Osteocyte (in vitro differentiated cells): ENCODE data around the gene PHOSPHO1. TPM values are rescaled to one million over a fixed set of nuclear protein-coding genes. Genes with fewer than 3 reads are reported as not detected.

Experiments used
- DNase-seq: peaks from one replicate; pipeline ENCODE4 v3.0.0; 2021; ENCODE audit warnings: mixed read lengths; ENCODE audit not compliant: unreplicated experiment; ENCODE audit errors: extremely low spot score
- H3K27ac Mint-ChIP-seq: one replicate; pipeline ENCODE4 v1.8.0; 2021; ENCODE audit warnings: mild to moderate bottlenecking, mixed read lengths; ENCODE audit not compliant: unreplicated experiment
- H3K27me3 Mint-ChIP-seq: one replicate; pipeline ENCODE4 v1.8.0; 2021; ENCODE audit warnings: mixed read lengths; ENCODE audit not compliant: unreplicated experiment
- H3K36me3 Mint-ChIP-seq: one replicate; pipeline ENCODE4 v1.8.0; 2021; ENCODE audit warnings: mixed read lengths; ENCODE audit not compliant: unreplicated experiment
- H3K4me1 Mint-ChIP-seq: one replicate; pipeline ENCODE4 v1.8.0; 2021; ENCODE audit warnings: mixed read lengths; ENCODE audit not compliant: unreplicated experiment
- H3K4me3 Mint-ChIP-seq: one replicate; pipeline ENCODE4 v1.8.0; 2021; ENCODE audit warnings: mild to moderate bottlenecking, moderate library complexity, mixed read lengths; ENCODE audit not compliant: unreplicated experiment
- H3K9me3 Mint-ChIP-seq: one replicate; pipeline ENCODE4 v1.8.0; 2021; ENCODE audit warnings: mixed read lengths; ENCODE audit not compliant: unreplicated experiment
- CTCF ChIP-seq: fragments of 200-600 bp; sonication (generic); IDR thresholded peaks from 2 replicates; pipeline ENCODE4 v1.5.0; 2021; ENCODE audit warnings: antibody characterized with exemption, mild to moderate bottlenecking, moderate library complexity
- total RNA-seq: library from RNA; stranded (reverse); gene quantifications from 2 replicates; pipeline ENCODE4 v1.2.1, GENCODE V29; 2021

Gene PHOSPHO1
- total RNA-seq, 1 donor from 2014 or later = not detected

GRCh38 chr17:49242813-49243212, 12.2 kb upstream of the PHOSPHO1 start:
- H3K27me3 Mint-ChIP-seq = peaks cover 15% of the 10 kb centered on the region
- H3K9me3 Mint-ChIP-seq = no peaks in the 10 kb centered on the region
- H3K4me1 Mint-ChIP-seq = no peaks in the 10 kb centered on the region
- no peak for TF ChIP-seq CTCF
- DNase-seq = no peak
- H3K4me3 Mint-ChIP-seq = no peak overlapping the region
- H3K27ac Mint-ChIP-seq = no peak overlapping the region
- no peaks in the 10 kb centered on the region for H3K36me3 Mint-ChIP-seq

DNA sequence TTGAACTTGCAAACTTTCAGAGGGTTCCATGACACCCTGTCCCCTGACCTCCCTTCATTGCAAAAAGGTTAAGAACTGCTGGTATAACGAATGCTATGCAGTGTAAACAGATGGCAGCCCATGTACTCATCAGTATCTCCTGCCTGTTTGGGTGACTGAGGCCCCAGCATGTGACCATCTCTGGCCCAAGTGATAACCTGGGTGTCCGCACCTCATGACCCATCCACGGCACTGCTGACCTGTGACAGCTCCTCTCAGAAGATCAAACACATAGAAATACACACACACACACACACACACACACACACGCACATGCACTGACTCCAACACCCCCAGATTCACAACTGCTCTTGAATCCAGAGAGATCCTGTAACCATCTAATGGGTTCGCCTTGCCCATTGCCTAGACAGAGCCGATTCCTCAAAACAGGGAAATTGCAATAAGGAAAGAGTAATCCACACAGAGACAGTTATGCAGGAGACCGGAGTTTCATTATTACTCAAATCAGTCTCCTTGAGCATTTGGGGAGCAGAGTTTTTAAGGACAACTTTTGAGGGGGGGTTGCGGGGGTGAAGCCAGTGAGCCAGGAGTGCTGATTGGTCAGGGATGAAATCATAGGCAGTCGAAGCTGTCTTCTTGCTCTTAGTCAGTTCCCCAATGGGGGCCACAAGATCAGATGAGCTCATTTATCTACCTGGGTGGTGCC, 11.3 kb upstream of the PHOSPHO1 start:
- H3K27me3 Mint-ChIP-seq = peaks cover 15% of the 10 kb centered on the region
- H3K36me3 Mint-ChIP-seq = no peaks in the 10 kb centered on the region
- no peaks in the 10 kb centered on the region for H3K4me1 Mint-ChIP-seq
- DNase-seq = no peak
- H3K4me3 Mint-ChIP-seq = no peak overlapping the region
- no peaks in the 10 kb centered on the region for H3K9me3 Mint-ChIP-seq
- TF ChIP-seq CTCF = no peak
- no peak overlapping the region for H3K27ac Mint-ChIP-seq

- Mint-ChIP-seq H3K4me3 (no peak overlapping the region), H3K36me3 (no peaks in the 10 kb centered on the region), H3K9me3 (no peaks in the 10 kb centered on the region), H3K27ac (no peak overlapping the region), H3K27me3 (peaks cover 17% of the 10 kb centered on the region), H3K4me1 (no peaks in the 10 kb centered on the region)
- no peak for TF ChIP-seq CTCF
- no peak for DNase-seq
These were observed 10.5 kb upstream of the PHOSPHO1 start for GRCh38 chr17:49241040-49241439.

DNA sequence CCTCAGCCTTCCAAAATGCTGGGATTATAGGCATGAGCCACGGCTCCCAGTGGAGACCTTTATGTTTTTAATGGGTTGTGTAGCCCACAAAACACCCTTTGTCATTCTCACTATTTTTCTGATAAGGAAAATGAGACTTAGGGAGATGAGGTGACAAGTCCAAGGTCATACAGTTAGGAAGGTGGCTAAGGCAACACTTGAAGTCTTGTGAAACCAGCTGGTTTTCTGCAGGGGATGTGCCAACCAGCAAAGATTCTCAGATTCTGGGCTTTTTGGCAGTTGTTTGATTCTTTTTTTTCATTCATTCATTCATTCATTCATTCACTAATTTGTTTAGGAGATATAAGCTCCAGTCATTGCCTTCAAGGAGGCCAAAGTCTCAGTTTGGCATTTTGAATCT, 10.0 kb upstream of the PHOSPHO1 start:
- Mint-ChIP-seq H3K36me3 (no peaks in the 10 kb centered on the region), H3K9me3 (no peaks in the 10 kb centered on the region), H3K4me3 (no peak overlapping the region), H3K27ac (no peak overlapping the region), H3K4me1 (no peaks in the 10 kb centered on the region), H3K27me3 (peaks cover 19% of the 10 kb centered on the region)
- no peak for TF ChIP-seq CTCF
- DNase-seq = no peak

- Mint-ChIP-seq H3K4me1 (no peaks in the 10 kb centered on the region), H3K27ac (no peak overlapping the region), H3K4me3 (no peak overlapping the region), H3K36me3 (no peaks in the 10 kb centered on the region), H3K27me3 (peaks cover 19% of the 10 kb centered on the region), H3K9me3 (no peaks in the 10 kb centered on the region)
- no peak for DNase-seq
- no peak for TF ChIP-seq CTCF
These were observed 9.4 kb upstream of the PHOSPHO1 start for GRCh38 chr17:49239963-49240362.
